ENCODE results near the gene TTLL5.
"Not testable (repeated sequence)": the region's sequence is repeated elsewhere in the genome, so short reads cannot be mapped to it uniquely, and the experiment has no call there.

Gene TTLL5

GRCh38 chr14:75925141-75925840 is 264.2 kb downstream of the TTLL5 start:
- DNase-seq = not testable (repeated sequence)

- no peak for DNase-seq
Measured at GRCh38 chr14:75926431-75927115, 265.5 kb downstream of the TTLL5 start.

GRCh38 chr14:75927564-75928087 is 266.6 kb downstream of the TTLL5 start:
- peak; percentile 76 for DNase-seq

GRCh38 chr14:75928690-75929181 is 267.7 kb downstream of the TTLL5 start:
- DNase-seq = peak; percentile 65

DNA sequence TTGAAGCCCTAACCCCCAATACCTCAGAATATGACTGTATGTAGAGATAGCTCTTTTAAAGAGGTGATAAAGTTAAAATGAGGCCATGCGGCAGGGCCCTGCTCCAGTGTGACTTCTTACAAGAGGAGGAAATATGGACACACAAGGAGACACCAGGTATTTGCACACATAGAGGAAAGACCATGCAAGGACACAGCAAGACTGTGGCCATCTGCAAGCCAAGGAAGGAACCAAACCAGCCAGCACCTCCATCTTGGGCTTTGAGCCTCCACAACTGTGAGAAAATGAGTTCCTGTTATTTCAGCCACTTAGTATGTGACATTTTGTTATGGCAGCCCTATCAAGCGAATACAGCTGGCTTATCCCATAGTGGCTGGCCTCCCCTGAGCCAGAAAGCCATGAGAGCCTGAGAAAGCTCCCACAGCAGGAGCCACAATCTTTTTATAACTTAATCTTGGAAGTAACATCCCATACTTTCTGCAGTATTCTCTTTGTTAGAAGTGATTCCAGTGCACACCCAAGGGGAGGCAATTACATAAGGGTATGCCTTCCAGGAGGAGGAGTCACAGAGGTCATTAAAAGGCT is 272.8 kb downstream of the TTLL5 start:
- no peak for DNase-seq

GRCh38 chr14:75934998-75935628 is 274.1 kb downstream of the TTLL5 start:
- no peak for DNase-seq

GRCh38 chr14:75939200-75939599 is 278.2 kb downstream of the TTLL5 start:
- no peak for DNase-seq

DNA sequence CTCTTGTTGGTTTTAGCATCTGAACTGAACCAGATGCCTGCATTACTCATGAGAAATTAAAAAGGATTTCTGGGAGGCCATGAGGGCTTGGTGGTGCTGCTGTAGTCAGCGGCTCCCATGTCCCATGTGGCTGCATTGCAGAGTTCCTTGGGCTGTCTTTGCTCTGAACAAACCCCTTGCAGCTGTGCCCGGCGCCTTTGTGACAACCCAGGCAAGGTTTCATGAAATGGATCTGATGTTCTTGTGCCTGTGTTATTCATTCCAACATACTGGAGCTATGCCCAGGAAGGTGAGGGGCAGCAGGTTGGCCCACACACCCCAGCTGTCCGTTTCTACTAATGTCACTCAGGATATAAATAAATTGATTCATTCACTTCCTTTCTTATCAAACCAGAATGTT is 280.0 kb downstream of the TTLL5 start:
- peak; percentile 54 for DNase-seq

- DNase-seq = no peak
Measured at GRCh38 chr14:75944607-75945241, 283.7 kb downstream of the TTLL5 start.

DNA sequence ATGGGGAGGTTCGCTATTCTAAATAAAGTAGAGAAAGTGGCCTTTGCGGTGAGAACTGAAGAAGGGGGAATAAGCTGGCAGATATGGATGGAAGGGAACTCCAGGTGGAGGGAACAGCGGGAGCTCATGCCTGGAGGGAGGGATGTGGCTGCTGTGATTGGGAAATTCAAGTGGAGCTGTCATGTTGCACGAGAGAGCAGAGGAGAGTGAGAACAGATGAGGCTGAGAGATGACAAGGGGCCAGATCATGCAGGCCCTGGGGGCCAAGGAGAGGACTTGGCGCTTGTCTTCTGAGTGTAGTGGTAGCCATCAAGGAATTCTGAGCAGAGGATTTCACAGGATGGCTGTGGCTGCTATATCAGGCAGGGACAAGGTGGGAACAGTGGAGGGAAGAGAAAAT is 285.7 kb downstream of the TTLL5 start:
- no peak for DNase-seq

DNA sequence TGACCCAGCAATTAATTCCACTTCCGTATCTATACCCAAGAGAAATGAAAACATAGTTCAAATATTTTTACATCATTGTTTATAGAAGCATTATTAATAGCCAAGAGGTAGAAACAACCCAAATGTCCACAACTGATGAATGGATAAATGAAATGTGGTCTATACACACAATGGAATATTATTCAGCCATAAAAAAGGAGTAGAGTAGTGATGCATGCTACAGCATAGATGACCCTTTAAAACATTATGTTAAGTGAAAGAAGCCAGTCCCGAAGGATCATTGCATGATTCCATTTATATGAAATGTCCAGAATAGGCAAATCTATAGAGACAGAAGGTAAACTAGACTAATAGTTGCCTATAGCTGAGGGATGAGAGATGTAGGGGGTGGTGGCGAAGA is 291.4 kb downstream of the TTLL5 start:
- DNase-seq = no peak

- no peak for DNase-seq
Measured at GRCh38 chr14:75959031-75959430, 298.0 kb downstream of the TTLL5 start.

- DNase-seq = no peak
Measured at GRCh38 chr14:75960231-75960630, 299.2 kb downstream of the TTLL5 start.

GRCh38 chr14:75961662-75962061 is 300.6 kb downstream of the TTLL5 start:
- peak; percentile 42 for DNase-seq

DNA sequence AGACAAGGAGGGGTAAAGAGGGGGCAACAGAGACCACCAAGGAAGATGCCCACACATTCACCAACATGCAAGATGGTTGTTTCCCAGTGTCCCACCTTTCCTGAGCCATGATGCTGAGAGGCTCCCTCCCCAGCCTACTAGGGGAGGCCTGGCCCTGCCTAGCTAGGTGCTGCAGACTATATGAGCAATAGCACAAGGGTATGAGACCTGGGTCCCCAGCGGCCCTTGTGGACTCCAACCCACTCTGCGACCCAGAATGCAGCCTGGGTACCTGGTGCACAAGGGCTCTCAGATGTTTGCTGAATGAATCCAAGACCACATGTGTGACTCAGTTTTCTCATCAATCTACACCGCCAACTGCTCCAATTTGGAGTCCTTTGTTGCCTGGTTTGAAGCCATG is 306.8 kb downstream of the TTLL5 start:
- no peak for DNase-seq

GRCh38 chr14:75968456-75968855 is 307.4 kb downstream of the TTLL5 start:
- DNase-seq = peak; percentile 80

- peak; percentile 44 for DNase-seq
Measured at GRCh38 chr14:75969126-75969525, 308.1 kb downstream of the TTLL5 start.

DNA sequence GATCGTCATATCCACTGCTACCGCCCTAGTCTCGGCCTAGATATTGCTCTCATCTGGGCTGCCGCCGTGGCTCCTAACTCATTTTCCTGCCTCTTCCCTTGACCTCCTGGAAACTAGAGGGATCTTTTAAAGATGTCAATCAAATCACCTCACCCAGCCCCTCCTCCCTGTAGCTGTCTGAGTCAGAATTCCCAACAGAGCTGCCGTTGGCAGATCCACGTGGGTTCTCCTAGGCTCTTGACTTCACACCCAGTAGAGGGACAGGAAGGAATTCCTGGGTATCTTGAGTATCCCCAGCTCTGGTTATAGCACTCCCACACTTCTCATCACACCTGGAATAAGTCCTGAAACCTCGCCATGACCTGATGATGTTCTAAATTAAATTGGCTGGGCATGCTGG is 308.8 kb downstream of the TTLL5 start:
- DNase-seq = no peak

GRCh38 chr14:75970989-75971388 is 309.9 kb downstream of the TTLL5 start:
- no peak for DNase-seq

DNA sequence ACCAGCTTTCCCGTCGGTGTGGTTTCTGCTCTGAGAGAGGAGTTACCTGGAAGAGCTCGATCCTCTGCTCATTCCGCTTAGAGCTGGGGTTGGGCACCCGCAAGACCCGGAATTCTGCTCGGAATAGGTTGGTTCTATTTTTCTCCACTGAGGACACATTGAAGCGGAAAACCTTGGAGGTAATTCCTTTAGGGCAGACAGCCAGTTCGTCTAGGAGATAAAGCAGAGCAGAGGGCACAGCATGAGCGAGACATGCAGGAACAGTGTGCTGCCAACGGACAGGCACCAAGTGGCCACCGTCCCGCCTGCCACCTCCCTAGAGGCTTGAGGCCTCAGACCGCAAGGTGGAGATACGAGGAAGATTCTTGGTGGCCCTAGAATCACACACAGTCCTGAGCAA is 310.5 kb downstream of the TTLL5 start:
- DNase-seq = no peak

DNA sequence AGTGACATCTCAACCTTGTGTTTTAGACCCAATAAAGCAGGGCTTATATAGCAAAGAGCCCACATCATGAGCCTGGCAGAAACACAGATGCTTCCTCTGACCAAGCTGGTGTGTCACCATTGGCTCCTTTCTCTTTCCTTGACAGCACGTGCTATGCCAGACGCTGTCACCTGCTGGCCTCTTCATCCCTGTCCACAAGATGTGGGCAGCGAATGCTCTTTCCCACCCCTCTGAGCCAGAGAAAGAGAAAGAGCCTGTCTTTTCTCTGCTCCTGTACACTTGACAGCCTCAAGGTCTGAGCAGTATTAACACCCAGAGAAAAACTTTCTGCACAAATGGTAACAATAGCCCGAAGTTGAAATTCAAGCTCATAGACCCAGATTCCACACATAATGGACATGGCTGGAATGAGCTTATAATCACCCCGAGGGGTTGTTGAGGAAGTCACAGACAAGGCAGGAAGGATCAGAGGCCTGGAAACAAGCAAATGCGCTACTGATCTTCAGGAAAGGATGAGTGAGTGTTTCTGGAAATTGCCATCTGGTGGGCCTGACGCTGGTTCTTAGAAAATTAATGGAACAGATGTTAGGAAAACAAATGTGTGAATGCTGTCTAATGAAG is 311.9 kb downstream of the TTLL5 start:
- DNase-seq = peak; percentile 88

- DNase-seq = peak; percentile 58
Measured at GRCh38 chr14:75976826-75977581, 316.0 kb downstream of the TTLL5 start.
